Measurements from ENCODE around the gene OCEL1.

DNA sequence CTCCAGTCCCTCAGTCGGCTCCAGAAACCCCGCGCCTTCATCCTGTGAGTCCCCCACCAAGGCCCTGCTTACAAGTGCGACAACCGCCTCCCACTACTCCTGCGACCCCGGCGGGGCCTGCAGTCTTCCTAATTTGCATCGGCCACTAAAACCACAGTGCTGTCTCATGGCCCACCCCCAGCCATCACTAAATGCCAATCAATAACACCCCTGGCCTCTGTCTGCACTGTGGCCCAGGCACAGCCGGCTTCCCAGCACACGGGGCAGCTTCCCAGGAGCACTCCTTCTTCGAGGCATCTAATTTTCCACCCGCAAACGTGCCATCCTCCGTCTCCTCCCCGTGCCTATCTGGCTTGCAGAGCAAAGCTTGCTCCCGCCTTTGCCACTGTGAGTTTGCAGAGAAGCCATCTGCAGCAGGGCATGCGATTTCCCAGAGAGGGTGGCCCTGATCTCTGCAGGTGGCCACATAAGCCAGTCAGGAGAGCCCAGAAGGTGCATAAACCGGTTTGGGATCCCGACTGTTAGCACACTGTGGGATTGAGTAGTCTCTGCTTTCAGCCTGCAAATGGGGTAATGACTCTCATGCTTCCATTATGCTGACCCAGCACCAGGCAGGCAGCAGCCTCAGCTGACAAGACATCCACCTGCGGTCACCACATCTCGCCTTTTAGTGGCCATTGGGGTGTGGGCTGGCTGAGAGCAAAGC lies 44.9 kb upstream of the OCEL1 start:
- TF ChIP-seq POLR2A (IDR thresholded peaks at IDR 0.05): no peak
- TF ChIP-seq CTCF (IDR thresholded peaks at IDR 0.05): no peak
